Mucosa of stomach (tissue), 1 donor: ENCODE data around the gene SGK1.
"Not testable (repeated sequence)": the region's sequence is repeated elsewhere in the genome, so short reads cannot be mapped to it uniquely, and the experiment has no call there.

Experiments used
- H3K27me3 ChIP-seq: one replicate; pipeline ENCODE4 v1.7.0; 2013; ENCODE audit warnings: mild to moderate bottlenecking, low read length; ENCODE audit not compliant: control insufficient read depth, insufficient read depth
- H3K36me3 ChIP-seq: one replicate; pipeline ENCODE4 v1.7.0; 2013; ENCODE audit warnings: low read length; ENCODE audit not compliant: control insufficient read depth, insufficient read depth
- H3K4me1 ChIP-seq: one replicate; pipeline ENCODE4 v1.7.0; 2013; ENCODE audit warnings: mild to moderate bottlenecking, low read length; ENCODE audit not compliant: control insufficient read depth, insufficient read depth
- H3K4me3 ChIP-seq: one replicate; pipeline ENCODE4 v1.7.0; 2013; ENCODE audit warnings: low read length
- H3K9ac ChIP-seq: one replicate; pipeline ENCODE4 v1.7.0; 2013; ENCODE audit warnings: mild to moderate bottlenecking, low read length, moderate library complexity
- H3K9me3 ChIP-seq: one replicate; pipeline ENCODE4 v1.7.0; 2013; ENCODE audit warnings: mild to moderate bottlenecking, low read length, moderate library complexity; ENCODE audit not compliant: control insufficient read depth
- donor health status: Pancreatic carcinoma.

Gene SGK1

DNA sequence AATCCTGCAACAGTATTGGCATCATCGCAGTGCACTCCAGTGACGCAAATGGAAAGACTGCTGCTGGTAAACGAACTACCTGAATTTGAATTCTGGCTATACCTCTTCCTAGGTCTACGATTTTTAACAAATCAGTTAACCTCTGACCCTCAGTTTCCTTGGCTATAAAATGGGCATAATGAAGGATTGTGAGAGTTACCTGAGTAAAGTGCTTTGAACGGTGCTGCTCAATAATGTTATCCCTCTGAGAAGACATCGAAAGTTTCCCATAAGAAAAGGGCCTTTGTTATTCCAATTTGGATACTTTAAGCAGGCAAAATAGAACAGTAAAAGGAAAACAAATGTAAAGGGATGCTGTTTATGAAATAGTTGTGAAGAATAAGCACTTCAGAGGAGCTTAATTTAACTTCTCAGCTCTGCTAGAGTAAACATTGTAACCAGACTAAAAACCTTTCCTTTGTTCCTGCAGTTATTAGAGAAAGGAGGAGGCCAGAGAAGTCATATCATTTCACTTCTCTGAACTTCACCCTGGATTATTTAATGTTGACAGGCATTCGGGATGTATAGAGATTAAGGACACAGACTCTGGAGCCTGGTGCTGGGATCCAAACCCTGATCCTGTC lies 5.8 kb downstream of the SGK1 start:
- no peaks in the 10 kb centered on the region for H3K9me3 ChIP-seq
- H3K4me3 ChIP-seq: no peak overlapping the region
- peaks cover 8% of the 10 kb centered on the region for H3K4me1 ChIP-seq
- H3K27me3 ChIP-seq: peaks cover 11% of the 10 kb centered on the region
- no peak overlapping the region for H3K9ac ChIP-seq
- H3K36me3 ChIP-seq: no peaks in the 10 kb centered on the region

DNA sequence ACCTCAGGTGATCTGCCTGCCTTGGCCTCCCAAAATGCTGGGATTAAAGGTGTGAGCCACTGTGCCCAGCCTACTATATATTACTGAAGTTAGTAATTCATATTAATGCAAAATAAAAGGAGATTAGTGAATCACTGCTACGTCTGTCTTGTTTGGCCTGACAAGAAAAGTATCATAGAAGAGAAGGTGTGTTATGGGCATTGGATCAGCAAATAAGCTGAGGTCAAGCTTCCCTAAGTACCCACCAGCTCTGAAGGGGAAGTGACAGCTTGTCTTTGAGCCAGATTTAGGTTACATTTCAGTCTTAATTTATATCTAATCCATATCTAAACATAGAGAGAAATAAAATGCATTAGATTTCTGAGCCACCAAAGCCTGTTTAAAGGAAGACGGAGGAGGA lies 7.1 kb downstream of the SGK1 start:
- Histone ChIP-seq H3K4me3 (no peak overlapping the region), H3K27me3 (no peaks in the 10 kb centered on the region), H3K4me1 (peaks cover 14% of the 10 kb centered on the region), H3K9me3 (no peaks in the 10 kb centered on the region), H3K36me3 (no peaks in the 10 kb centered on the region), H3K9ac (no peak overlapping the region)

DNA sequence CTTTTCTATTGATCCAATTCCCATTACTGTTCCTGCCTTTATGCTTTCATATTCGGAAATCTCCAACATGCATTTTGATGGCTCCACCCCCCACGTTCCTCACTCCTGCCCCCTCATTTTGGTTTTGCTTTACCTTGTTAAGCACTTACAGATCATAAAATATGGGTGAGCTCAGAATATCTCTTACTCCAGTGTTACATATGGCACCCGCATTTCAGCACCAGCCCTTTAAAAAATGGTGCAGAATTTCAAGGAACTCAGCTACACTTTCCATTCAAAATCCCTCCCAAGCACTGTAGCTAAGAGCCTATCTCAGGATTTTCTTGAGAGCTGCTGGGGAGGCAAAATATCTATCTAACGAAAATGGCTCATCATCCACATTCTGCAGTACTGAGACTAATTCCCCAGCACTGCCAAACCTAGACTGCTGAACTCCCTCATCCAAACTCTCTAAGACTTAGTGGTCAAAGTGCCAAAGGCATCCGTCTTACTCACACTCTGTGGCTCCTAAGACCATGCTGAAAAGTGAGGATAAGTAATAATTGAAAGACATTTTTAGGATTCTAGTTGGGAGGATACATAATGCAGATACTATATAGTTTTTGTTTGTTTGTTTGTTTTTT lies 7.8 kb downstream of the SGK1 start:
- Histone ChIP-seq H3K9me3 (no peaks in the 10 kb centered on the region), H3K27me3 (no peaks in the 10 kb centered on the region), H3K4me3 (no peak overlapping the region), H3K9ac (no peak overlapping the region), H3K4me1 (peaks cover 14% of the 10 kb centered on the region), H3K36me3 (no peaks in the 10 kb centered on the region)

DNA sequence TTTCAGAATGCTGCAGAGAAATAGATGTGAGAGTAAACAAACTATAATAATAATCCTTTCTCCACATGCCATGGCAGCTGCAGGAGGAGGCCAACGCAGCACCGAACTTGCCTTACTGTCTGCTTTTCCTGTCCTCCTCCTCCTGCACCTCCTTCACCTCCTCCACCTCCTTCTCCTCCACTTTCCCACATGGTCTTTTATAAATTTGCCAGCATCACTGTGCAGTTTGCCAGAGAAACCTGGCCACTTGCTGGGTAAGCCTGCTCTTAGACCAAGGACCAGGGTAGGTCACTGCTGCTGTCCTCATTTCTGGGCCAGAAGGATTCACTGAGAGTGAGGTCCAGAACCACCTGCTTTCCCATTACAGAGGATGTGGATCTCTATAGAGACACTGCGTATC lies 8.7 kb downstream of the SGK1 start:
- no peak overlapping the region for H3K9ac ChIP-seq
- no peaks in the 10 kb centered on the region for H3K27me3 ChIP-seq
- H3K4me3 ChIP-seq: no peak overlapping the region
- no peaks in the 10 kb centered on the region for H3K9me3 ChIP-seq
- no peaks in the 10 kb centered on the region for H3K36me3 ChIP-seq
- H3K4me1 ChIP-seq: peaks cover 14% of the 10 kb centered on the region

DNA sequence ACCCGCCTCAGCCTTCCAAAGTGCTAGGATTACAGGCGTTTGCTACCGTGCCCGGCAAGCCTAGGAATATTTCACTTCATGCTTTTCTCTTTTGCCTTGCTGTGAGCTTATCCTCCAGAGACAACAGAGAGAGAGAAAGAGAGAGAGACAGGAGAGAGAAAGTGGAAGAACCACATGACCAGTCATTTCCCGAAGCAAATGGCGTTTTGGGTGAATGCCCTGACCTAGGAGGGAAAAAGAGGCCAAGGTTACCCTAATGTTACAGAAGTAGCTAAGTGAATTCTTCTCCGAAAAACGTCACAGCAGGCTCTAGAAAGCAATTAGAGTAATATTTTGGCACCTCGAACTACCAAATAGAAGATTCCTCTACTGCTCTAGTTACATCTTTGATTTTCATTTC lies 9.1 kb downstream of the SGK1 start:
- Histone ChIP-seq H3K9ac (no peak overlapping the region), H3K9me3 (no peaks in the 10 kb centered on the region), H3K27me3 (no peaks in the 10 kb centered on the region), H3K4me3 (no peak overlapping the region), H3K36me3 (no peaks in the 10 kb centered on the region), H3K4me1 (peaks cover 14% of the 10 kb centered on the region)

DNA sequence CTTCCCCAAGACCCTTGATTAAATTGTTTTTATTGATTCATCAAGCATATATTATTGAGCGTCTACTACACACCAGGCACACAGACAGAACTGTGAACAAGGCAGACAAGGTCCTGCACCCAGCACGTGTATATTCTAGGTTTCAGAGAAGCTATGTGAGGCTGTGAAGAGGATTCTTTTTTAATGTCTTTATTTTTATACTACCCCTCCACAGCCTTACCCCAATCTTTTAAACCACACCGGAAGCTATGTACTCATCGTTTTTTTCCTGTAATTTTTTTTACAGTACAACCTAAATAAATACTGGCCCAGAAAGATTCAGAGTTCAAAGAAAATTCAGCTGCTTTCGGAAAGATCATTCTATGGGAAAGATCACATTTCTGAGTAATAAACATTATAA lies 10.0 kb downstream of the SGK1 start:
- peaks cover 14% of the 10 kb centered on the region for H3K4me1 ChIP-seq
- no peaks in the 10 kb centered on the region for H3K36me3 ChIP-seq
- no peak overlapping the region for H3K4me3 ChIP-seq
- H3K27me3 ChIP-seq: no peaks in the 10 kb centered on the region
- H3K9me3 ChIP-seq: no peaks in the 10 kb centered on the region
- H3K9ac ChIP-seq: no peak overlapping the region

DNA sequence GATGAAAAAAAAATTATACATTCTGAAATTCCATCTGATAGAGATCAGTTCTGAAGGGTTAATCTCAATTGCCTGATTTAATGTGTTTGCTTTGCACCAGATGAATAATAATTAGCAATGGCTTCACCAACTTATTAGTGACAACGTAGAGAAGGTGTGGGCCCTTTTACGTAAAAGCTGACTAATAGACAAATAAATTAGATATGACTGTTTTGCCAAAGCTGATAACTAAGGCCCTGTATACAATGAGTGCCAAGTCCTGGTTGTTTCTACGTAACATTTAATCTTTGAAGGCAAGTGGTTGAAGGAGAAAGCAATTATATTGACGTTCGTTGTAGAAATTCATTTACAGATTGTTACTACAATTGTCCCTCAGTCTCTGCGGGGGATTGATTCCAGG lies 10.8 kb downstream of the SGK1 start:
- no peaks in the 10 kb centered on the region for H3K36me3 ChIP-seq
- no peak overlapping the region for H3K9ac ChIP-seq
- H3K27me3 ChIP-seq: no peaks in the 10 kb centered on the region
- H3K9me3 ChIP-seq: no peaks in the 10 kb centered on the region
- no peak overlapping the region for H3K4me3 ChIP-seq
- peaks cover 14% of the 10 kb centered on the region for H3K4me1 ChIP-seq

DNA sequence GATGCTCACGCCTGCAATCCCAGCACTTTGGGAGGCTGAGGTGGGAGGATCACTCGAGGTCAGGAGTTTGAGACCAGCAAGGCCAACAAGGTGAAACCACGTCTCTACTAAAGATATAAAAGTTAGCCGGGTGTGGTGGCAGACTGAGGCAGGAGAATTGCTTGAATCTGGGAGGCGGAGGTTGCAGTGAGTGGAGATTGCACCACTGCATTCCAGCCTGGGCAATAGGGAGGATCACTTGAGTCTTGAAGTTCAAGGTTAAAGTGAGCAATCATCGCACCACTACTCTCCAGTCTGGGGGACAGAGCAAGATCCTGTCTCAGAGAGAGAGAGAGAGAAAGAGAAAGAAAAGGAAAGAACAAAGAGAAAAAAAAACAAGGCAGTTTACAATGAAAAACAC lies 13.5 kb downstream of the SGK1 start:
- H3K4me1 ChIP-seq: peaks cover 17% of the 10 kb centered on the region
- not testable (repeated sequence) for H3K4me3 ChIP-seq, H3K9me3 ChIP-seq, H3K36me3 ChIP-seq, H3K9ac ChIP-seq, H3K27me3 ChIP-seq

DNA sequence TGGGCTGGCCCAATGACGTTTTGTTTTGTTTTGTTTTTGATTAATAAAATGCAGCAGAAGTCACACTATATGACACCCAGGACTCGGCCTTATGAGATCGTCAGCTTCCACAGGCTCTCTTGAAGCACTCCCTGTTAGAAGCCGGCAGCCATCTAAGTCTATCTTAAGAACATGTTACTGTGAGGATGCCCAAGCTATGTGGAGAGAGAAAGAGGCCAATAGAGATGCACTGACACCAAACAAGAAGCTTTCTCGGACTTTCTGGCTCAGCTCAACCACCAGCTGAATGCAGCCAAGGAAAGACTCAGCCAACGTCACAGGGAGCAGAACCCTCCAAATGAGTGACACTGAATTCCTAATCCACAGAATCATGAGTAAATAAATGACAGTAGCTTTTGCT lies 14.0 kb downstream of the SGK1 start:
- no peak overlapping the region for H3K4me3 ChIP-seq
- H3K9ac ChIP-seq: no peak overlapping the region
- no peaks in the 10 kb centered on the region for H3K27me3 ChIP-seq

DNA sequence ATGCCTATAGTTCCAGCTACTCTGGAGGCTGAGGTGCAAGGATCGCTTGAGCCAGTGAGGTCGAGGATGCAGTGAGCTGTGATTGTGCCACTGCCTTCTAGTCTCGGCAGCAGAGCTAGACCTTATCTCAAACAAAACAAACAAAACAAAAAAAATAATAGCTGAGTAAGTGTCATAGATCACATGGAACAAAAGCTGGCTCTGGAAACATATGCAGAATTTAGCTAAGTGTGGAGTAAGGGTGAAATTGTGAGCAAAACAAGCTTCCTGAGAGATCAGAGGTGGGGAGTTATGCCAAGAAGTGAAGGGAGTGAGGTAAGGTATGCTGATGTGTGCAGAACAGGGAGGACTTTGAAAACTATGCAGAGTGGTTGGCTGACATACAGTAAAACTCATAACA lies 18.7 kb downstream of the SGK1 start:
- Histone ChIP-seq H3K4me1 (peaks cover 9% of the 10 kb centered on the region), H3K9me3 (no peaks in the 10 kb centered on the region), H3K36me3 (no peaks in the 10 kb centered on the region), H3K9ac (no peak overlapping the region), H3K4me3 (no peak overlapping the region), H3K27me3 (no peaks in the 10 kb centered on the region)

More for the DNA sequence above, 14.0 kb downstream of the SGK1 start:
- Histone ChIP-seq H3K9me3 (no peaks in the 10 kb centered on the region), H3K4me1 (peaks cover 22% of the 10 kb centered on the region), H3K36me3 (no peaks in the 10 kb centered on the region)

DNA sequence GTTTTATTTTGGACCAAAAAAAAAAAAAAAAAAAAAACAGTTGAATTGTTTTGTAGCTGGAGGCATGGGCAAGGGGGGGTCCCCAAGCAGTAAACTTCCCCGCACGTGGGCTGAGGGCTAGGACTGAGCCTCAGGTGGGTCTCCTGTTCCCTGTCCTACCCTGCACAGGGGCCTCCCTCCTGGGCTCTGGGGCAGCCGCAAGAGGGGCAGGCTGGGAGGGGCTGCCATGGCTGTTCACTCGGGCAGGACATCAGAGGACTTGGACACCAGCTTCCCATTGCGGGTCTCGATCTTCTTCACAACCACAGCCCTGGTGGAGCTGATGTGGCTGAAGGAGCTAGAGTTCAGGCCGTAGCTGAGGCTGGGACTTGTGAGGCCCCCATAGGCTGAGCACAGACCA lies 21.1 kb downstream of the SGK1 start:
- H3K9ac ChIP-seq: no peak overlapping the region
- no peaks in the 10 kb centered on the region for H3K27me3 ChIP-seq
- H3K36me3 ChIP-seq: no peaks in the 10 kb centered on the region
- H3K4me3 ChIP-seq: no peak overlapping the region
- H3K4me1 ChIP-seq: peaks cover 9% of the 10 kb centered on the region
- no peaks in the 10 kb centered on the region for H3K9me3 ChIP-seq

DNA sequence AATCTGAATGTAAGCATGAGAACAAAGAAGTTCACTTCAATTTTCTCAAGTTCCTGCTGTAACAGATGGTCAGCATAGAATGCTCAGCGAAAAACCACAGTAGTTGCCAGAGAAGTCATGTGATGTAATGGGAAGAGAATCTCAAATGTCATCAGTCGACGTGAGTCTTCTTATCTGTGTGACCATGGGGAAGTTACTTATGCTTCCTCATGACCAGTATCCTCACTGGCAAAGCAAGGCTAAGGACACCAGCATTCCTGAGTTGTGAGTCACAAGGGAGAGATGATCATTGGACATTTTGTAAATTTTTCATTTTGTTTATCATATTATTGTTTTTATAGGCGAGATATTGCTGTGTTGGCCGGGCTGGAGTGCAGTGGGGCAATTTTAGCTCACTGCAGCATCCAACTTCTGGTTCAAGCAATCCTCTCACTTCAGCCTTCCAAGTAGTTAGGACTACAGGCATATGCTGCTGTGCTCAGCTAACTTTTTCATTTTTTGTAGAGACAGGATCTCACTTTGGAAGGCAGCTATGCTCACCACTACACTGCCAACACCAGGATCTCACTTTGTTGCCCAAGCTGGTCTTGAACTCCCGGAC lies 21.9 kb downstream of the SGK1 start:
- Histone ChIP-seq H3K9ac (no peak overlapping the region), H3K4me3 (no peak overlapping the region), H3K4me1 (peaks cover 9% of the 10 kb centered on the region), H3K27me3 (no peaks in the 10 kb centered on the region), H3K36me3 (no peaks in the 10 kb centered on the region), H3K9me3 (no peaks in the 10 kb centered on the region)
